GM18508 (cell line): ENCODE results near the gene CARM1.
"Not testable (repeated sequence)": the region's sequence is repeated elsewhere in the genome, so short reads cannot be mapped to it uniquely, and the experiment has no call there.

Source experiments
- ATAC-seq: cut with Tn5 transposase; IDR thresholded peaks from one replicate; pipeline ENCODE4 v1.9.1; 2021; ENCODE audit warnings: moderate number of reproducible peaks; ENCODE audit not compliant: insufficient read depth, unreplicated experiment

The CARM1 gene

DNA sequence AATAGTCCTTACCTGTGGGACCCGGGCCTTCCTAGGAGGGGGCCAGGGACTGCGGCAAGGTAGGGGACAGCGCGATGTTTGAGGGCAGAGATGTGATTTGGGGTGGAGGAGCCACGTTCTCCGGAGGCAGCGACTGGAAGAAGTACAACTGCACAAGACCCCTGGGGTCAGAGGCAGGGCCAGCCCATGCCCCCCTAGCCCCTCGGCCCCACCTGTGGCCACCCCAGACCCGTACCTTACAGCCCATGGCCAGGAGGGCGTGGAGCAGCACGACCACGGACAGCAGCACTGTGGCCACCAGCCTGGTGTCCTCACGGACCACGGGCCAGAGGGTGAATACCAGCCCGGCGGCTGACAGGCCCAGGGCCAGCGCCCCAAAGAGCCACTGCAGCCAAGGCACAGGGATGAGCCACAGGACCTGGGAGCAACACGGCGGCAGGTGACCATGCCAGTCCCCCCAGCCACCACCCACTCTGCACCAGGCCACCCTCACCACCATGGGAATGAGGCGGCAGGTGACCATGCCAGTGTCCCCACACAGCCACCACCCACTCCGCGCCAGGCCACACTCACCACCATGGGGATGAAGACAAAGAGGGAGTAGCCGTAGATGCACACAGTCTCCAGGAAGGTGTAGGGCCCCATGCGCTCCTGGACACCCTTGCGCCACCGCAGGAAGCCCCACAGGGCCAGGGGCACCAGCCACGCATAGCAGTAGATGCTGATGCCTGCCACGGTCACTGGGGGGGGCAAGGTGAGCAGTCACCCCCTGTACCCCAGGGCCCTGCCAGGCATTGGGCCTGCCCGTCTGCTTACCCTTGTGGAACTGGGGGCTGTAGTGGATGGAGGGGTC is 52.1 kb downstream of the CARM1 start:
- ATAC-seq: no peak

DNA sequence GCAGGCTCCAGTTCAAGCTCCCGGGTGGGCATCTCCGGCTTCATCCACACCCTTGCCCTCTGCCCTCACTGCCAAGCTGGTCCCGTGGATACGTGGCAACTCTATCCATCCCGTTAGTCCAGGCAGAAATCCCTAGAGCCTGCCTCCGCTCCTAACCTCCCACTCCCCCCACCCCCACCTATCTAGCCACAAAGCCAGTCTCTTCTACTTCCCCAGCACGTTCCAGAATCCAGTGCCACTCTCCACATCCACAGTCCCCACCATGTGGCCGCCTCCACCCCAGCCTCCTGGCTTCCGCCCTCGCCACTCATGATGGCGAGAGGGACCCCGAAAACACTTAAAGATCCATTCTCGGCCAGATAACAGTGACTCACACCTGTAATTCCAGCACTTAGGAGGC is 53.2 kb downstream of the CARM1 start:
- ATAC-seq: no peak

DNA sequence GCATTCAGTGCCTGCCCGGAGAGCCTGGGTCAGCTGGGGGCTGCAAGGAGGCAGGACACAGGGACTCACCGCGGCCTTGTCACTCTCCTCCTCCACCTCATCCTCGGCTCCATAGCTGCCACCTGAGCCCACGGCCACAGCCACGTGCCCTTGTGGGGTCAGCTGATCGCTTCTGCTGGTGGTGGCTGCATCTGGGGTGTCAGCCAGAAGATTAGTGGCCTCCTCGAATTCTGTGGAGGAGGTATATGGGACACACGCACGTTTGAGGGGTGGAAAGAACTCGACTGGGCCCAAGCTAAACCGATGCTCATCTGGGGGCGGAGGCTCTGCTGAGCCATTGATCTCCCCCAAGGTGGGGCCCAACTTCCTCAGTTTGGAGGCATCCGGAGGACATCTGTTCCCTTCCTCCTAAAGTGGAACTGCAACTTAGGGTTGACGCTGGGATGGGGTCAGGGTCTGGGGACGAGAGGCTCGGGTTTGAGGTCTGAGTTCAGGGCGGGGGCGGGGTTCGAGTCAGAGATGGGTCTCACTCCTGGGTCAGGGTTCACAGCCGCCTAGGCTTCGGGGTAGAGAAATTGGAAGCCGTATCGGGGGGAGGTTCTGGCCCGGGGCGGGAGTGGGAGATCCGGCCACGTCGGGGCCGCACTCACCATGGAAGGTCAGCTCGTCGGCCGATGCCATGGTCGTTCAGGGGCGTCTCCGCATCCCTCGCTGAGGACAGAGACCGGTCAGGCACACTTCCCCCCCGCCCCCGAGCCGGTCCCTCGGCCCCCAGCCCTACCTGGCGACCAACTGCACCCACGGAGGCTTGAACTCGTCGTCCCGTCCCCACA is 56.6 kb downstream of the CARM1 start:
- ATAC-seq: no peak

DNA sequence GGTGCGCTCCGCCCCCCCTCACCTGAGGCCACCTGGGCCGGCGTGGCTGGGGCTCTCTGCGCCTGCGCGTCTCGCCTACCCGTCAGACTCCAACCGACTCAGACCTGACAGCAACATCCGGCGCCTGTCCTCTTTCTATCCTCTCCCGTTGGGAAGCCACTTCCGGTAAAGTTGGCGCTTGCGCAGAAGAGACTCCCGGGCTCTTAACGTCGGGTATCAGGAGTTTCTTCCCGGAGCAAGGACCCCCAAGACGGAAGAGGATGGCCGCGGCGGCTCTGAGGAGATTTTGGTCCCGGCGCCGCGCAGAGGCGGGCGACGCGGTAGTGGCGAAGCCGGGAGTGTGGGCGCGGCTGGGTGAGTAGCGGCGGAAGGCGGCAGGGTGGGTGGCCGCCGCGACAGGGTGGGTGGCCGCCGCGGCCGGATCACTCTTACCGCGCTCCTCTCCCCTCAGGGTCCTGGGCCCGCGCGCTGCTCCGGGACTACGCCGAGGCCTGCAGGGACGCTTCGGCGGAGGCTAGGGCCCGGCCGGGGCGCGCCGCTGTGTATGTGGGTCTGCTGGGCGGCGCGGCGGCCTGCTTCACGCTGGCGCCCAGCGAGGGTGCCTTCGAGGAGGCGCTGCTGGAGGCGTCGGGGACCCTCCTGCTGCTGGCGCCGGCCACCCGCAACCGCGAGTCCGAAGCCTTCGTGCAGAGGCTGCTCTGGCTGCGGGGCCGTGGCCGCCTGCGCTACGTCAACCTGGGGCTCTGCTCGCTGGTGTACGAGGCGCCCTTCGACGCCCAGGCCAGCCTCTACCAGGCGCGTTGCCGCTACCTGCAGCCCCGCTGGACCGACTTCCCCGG is 57.4 kb downstream of the CARM1 start, which contains the start of the genes TIMM29 and YIPF2:
TSS of gene TIMM29 (plus strand) at position 249 of the 839 bp plus-strand sequence. CDS start at position 261, 12 bp downstream.
TSS of gene YIPF2 (minus strand) at position 77 of the 839 bp plus-strand sequence. CDS start 229 bp downstream, outside the sequence.
- peak; percentile 55 for ATAC-seq

DNA sequence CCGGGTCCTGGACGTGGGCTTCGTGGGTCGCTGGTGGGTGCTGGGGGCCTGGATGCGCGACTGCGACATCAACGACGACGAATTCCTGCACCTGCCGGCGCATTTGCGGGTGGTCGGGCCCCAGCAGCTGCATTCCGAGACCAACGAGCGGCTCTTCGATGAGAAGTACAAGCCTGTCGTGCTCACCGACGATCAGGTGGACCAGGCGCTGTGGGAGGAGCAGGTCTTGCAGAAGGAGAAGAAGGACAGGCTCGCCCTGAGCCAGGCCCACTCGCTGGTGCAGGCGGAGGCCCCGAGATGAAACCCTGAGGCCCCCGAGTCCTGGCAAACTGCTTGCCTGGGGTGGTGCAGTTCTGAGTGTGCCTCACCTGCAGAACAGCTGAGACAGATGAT is 58.0 kb downstream of the CARM1 start:
- no peak for ATAC-seq

- no peak for ATAC-seq
Measured at GRCh38 chr19:10935371-10936059, 64.2 kb downstream of the CARM1 start.

DNA sequence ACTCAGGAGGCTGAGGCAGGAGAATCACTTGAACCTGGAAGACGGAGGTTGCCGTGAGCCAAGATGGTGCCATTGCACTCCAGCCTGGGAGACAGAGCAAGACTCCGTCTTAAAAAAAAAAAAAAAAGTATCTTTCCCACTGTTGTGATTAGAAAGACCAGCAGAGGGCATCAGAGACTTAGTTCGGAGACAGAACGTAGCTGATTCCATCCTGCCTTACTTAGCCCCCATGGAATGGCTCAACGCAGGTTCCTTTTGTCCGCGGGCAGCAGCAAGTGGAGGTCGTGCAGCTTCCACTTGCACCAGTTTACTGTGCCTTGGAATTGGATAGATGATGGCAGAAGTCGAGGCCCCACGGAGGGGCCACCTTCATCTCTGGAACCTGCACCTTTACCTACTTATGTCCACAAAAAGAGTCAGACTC is 65.3 kb downstream of the CARM1 start:
- ATAC-seq: no peak

GRCh38 chr19:10941649-10942048 is 70.3 kb downstream of the CARM1 start:
- not testable (repeated sequence) for ATAC-seq

- not testable (repeated sequence) for ATAC-seq
Measured at GRCh38 chr19:10943412-10943811, 72.1 kb downstream of the CARM1 start.

DNA sequence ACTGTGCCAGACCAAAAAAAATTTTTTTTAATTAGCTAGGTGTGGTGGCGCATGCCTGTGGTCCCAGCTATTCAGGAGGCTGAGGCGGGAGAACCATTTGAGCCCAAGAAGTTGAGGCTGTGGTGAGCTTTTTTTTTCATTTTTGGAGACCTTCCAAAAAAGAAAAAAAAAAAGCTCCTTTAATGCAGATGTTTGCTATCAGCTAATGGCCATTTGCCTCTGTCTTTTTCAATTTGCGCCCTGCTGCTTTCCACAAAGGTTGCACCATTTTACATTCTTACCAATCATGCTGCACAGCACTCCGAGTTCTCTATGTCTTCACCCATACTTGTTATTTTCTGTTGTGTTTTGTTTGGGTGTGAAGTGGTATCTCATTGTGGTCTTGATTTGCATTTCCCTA is 73.9 kb downstream of the CARM1 start:
- ATAC-seq: no peak

GRCh38 chr19:10946958-10947657 is 75.8 kb downstream of the CARM1 start:
- no peak for ATAC-seq

DNA sequence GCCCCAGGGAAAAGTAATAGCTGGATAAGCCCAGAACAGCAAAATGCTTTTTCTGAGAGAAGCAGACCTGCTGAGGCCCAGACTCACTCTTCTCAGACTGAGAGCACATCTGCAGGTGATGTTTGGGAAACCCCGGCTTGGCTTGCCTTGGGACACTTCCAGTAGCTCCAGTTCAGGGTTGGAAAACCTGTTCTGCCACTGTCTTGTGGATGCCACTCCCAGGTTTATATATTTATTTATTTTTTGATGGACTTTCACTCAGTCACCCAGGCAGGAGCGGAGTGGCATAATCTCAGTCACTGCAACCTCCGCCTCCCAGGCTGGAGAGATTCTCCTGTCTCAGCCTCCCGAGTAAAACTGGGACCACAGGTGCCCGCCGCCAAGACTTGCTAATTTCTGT is 81.5 kb downstream of the CARM1 start:
- no peak for ATAC-seq

- ATAC-seq: not testable (repeated sequence)
Measured at GRCh38 chr19:10959277-10959968, 88.1 kb downstream of the CARM1 start.

DNA sequence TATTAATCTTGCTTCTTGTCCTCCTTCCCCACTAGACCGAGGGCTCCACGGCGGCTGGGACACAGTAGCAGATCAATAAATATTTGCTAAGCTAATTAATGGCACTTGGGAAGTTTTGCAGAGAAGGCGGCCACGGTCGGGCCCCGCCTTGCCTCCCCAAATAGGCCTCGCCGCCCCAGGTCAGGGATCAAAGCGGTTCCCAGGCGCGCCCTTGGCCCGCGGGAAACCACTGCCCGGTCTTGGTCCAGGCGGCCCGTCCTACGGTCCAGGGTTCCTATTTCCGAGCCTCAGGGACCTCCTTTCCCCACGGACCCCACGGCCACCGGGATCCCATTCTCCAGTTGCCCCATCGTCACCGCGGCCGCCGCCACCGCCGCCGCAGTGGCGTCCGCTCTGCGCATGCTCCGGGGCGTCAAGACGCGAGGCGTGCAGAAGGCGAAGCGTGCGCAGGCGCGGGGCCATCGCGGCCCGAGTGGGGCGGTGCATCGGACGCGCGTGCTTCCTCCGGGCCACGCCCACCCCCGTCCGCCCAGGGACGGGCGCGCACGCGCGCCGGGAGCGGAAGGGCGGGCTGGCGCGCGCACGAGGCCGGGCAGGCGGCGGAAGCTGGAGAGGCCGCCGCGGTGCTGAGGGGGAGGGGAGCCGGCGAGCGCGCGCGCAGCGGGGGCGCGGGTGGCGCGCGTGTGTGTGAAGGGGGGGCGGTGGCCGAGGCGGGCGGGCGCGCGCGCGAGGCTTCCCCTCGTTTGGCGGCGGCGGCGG is 89.1 kb downstream of the CARM1 start, which contains the start of gene SMARCA4:
TSS of gene SMARCA4 (plus strand) at position 717 of the 759 bp plus-strand sequence. CDS start 23,122 bp downstream, outside the sequence.
- no peak for ATAC-seq

GRCh38 chr19:10961073-10961860 is 89.9 kb downstream of the CARM1 start:
- ATAC-seq: no peak

- ATAC-seq: no peak
Measured at GRCh38 chr19:10962863-10963262, 91.5 kb downstream of the CARM1 start.

DNA sequence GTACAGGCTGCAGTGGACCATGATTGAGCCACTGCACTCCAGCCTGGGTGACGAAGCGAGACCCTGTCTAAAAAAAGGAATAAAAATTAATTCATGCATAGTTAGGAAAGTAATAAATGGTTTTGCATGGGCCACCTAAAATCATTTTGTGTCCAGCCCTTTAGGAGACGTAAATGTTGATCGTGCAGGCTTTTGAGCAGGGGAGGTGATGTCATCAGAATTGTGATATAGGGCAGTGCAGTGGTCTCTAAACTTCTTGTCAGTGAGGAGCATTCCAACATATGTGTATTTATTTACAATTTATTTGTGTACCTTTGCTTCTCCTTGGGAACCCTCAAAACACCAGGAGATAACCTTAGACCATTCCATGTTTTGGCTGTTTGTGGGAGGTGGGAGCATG is 92.5 kb downstream of the CARM1 start:
- no peak for ATAC-seq
